Thymus (tissue), 11 donors: ENCODE data around the gene GLRA1. TPM values are rescaled to one million over a fixed set of nuclear protein-coding genes. Genes with fewer than 3 reads are reported as not detected.

Experiments
- DNase-seq, 9 donors: peaks; one replicate each; pipeline ENCODE4 v3.0.0-alpha.2; 2013; ENCODE audit warnings: low spot score in 9 of 9, low read depth in 6 of 9, missing footprints in 1 of 9
- H3K27ac ChIP-seq, 2 donors: one replicate each; pipeline ENCODE4 v1.5.1; 2013; ENCODE audit warnings: control low read depth in 1 of 2, low read depth in 1 of 2, low read length in 1 of 2, mild to moderate bottlenecking in 1 of 2, moderate library complexity in 1 of 2
- H3K27me3 ChIP-seq, 2 donors: one replicate each; pipeline ENCODE4 v1.5.1; 2013; ENCODE audit warnings: low read length in 1 of 2; ENCODE audit not compliant: control insufficient read depth in 2 of 2, insufficient read depth in 1 of 2
- H3K36me3 ChIP-seq, 2 donors: one replicate each; pipeline ENCODE4 v1.5.1; 2013; ENCODE audit warnings: low read length in 1 of 2, mild to moderate bottlenecking in 1 of 2, moderate library complexity in 1 of 2; ENCODE audit not compliant: control insufficient read depth in 2 of 2, insufficient read depth in 2 of 2
- H3K4me1 ChIP-seq, 2 donors: one replicate each; pipeline ENCODE4 v1.5.1; 2013; ENCODE audit warnings: low read length in 2 of 2; ENCODE audit not compliant: control insufficient read depth in 2 of 2, insufficient read depth in 2 of 2
- H3K4me3 ChIP-seq, 2 donors: one replicate each; pipeline ENCODE4 v1.5.1; 2013; ENCODE audit warnings: low read length in 2 of 2, control low read depth in 1 of 2, mild to moderate bottlenecking in 1 of 2
- H3K9me3 ChIP-seq, 2 donors: one replicate each; pipeline ENCODE4 v1.5.1; 2013; ENCODE audit warnings: low read length in 1 of 2, mild to moderate bottlenecking in 1 of 2; ENCODE audit not compliant: control insufficient read depth in 2 of 2, insufficient read depth in 1 of 2
- WGBS: extraction: QIAGEN DNeasy Blood & Tissue Kit; methylation state at CpG from one replicate; pipeline ENCODE4 v1.1.7; 2013; 5-methylcytosine and 5-hydroxymethylcytosine counted together
- polyA plus RNA-seq: library from polyadenylated mRNA; stranded (reverse); fragments of 200-250 nt; gene quantifications from one replicate; pipeline ENCODE4 v1.2.3, GENCODE V29; 2013
- total RNA-seq: library from RNA; stranded (reverse); fragments of 120-200 nt; gene quantifications from one replicate; pipeline ENCODE4 v1.2.4, GENCODE V29; 2013
- donor health status: healthy.

The GLRA1 gene
- total and polyA plus RNA-seq, 2 donors = not detected

GRCh38 chr5:151822141-151822540 lies 102.5 kb downstream of the GLRA1 start:
- no peaks in the 10 kb centered on the region for H3K36me3 ChIP-seq
- no peak overlapping the region for H3K4me3 ChIP-seq
- no peaks in the 10 kb centered on the region for H3K27me3 ChIP-seq
- H3K27ac ChIP-seq = no peak overlapping the region
- H3K9me3 ChIP-seq = no peaks in the 10 kb centered on the region
- no peak for DNase-seq
- H3K4me1 ChIP-seq = no peaks in the 10 kb centered on the region
- 97% methylated on average over 4 of the region's 4 CpGs for WGBS

- Histone ChIP-seq H3K4me3 (no peak overlapping the region), H3K4me1 (no peaks in the 10 kb centered on the region), H3K9me3 (no peaks in the 10 kb centered on the region), H3K27ac (no peak overlapping the region), H3K27me3 (no peaks in the 10 kb centered on the region), H3K36me3 (no peaks in the 10 kb centered on the region)
- DNase-seq = no peak
- WGBS = 98% methylated on average over 1 of the region's 1 CpG
These were observed 103.7 kb downstream of the GLRA1 start for GRCh38 chr5:151820903-151821302.

DNA sequence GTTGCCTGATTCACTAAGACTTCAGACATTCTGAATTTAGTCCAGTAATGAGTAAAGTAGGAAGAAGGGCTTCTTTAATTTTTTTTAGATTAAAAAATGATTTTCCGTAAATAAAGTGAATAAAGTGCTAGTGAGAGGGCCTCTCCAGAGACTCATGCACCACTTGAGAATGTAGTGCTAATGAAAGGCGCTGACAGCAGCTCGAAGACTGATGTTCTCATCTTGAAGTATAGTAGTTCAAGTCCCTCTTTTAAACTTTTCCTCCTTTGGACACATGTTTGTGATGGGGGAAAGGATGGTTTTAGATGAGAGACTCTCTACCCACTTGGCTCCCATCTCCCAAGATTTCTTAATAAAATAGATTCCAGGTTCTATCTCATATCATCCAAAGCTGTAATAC lies 104.4 kb downstream of the GLRA1 start:
- Histone ChIP-seq H3K27ac (no peak overlapping the region), H3K27me3 (no peaks in the 10 kb centered on the region), H3K4me3 (no peak overlapping the region), H3K36me3 (no peaks in the 10 kb centered on the region), H3K4me1 (no peaks in the 10 kb centered on the region), H3K9me3 (no peaks in the 10 kb centered on the region)
- 98% methylated on average over 3 of the region's 3 CpGs for WGBS
- DNase-seq = no peak

DNA sequence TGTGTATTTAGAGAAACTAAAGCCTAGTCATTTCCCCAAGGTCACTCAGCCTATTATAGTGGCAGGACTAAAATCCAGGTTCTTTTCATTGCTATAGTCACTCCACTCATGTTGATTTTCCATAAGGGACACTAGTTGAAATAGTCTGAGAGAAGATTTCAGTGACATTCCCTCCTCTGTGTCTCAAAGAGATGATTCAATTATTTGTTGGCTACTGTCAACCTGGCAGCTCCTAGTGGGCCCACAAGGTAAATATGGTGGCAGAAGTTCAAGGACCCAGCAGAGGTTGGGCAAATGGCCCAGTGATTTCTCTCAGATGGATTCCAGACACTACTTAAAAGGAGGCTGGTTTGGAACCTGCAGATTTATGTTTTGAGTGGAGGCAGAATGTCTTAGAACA lies 104.8 kb downstream of the GLRA1 start:
- Histone ChIP-seq H3K4me3 (no peak overlapping the region), H3K9me3 (no peaks in the 10 kb centered on the region), H3K27me3 (no peaks in the 10 kb centered on the region), H3K36me3 (no peaks in the 10 kb centered on the region), H3K4me1 (no peaks in the 10 kb centered on the region), H3K27ac (no peak overlapping the region)
- no peak for DNase-seq

GRCh38 chr5:151815051-151815450 lies 109.6 kb downstream of the GLRA1 start:
- H3K36me3 ChIP-seq = peaks cover 10 to 36% of the 10 kb centered on the region in 2 donors
- no peaks in the 10 kb centered on the region for H3K4me1 ChIP-seq
- H3K9me3 ChIP-seq = no peaks in the 10 kb centered on the region
- no peak overlapping the region for H3K27ac ChIP-seq
- H3K4me3 ChIP-seq = no peak overlapping the region
- no peaks in the 10 kb centered on the region for H3K27me3 ChIP-seq
- WGBS = 96% methylated on average over 1 of the region's 1 CpG
- no peak for DNase-seq

DNA sequence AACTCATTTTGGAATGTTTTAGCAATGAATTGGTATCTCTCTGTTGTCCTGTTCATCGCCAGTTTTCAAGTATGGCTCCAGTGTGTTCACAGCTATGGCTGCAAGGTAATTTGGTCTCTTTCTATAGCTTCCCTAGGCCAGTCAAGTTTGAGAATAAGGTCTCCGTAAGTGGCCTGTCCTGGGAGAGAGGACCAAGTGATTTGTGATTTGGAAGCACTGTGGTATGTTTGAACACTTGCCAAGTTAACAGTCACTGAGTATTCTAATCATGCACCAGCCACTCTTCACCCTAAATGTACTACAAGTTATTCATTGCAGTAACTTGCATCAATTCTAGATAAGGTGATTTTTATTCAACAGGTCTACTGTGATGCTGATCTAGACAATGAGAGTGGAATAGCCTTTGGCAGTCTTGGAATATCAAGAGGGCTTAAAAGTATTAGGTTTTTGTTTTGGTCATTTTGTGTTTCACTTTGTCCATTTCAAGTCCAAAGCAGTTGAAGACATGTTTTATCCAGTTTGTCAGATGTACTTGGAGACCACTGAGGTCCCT lies 111.8 kb downstream of the GLRA1 start:
- Histone ChIP-seq H3K27ac (no peak overlapping the region), H3K9me3 (no peaks in the 10 kb centered on the region), H3K36me3 (peaks cover 14 to 52% of the 10 kb centered on the region in 2 donors), H3K4me1 (no peaks in the 10 kb centered on the region), H3K4me3 (no peak overlapping the region), H3K27me3 (no peaks in the 10 kb centered on the region)
- no peak for DNase-seq
- WGBS = over 99% methylated on average over 2 of the region's 2 CpGs

GRCh38 chr5:151811593-151812321 lies 112.9 kb downstream of the GLRA1 start:
- H3K27me3 ChIP-seq = no peaks in the 10 kb centered on the region
- 97% methylated on average over 5 of the region's 5 CpGs for WGBS
- no peak for DNase-seq
- H3K4me1 ChIP-seq = no peaks in the 10 kb centered on the region
- H3K4me3 ChIP-seq = no peak overlapping the region
- peaks cover 14 to 59% of the 10 kb centered on the region in 2 donors for H3K36me3 ChIP-seq
- no peak overlapping the region for H3K27ac ChIP-seq
- H3K9me3 ChIP-seq = no peaks in the 10 kb centered on the region

DNA sequence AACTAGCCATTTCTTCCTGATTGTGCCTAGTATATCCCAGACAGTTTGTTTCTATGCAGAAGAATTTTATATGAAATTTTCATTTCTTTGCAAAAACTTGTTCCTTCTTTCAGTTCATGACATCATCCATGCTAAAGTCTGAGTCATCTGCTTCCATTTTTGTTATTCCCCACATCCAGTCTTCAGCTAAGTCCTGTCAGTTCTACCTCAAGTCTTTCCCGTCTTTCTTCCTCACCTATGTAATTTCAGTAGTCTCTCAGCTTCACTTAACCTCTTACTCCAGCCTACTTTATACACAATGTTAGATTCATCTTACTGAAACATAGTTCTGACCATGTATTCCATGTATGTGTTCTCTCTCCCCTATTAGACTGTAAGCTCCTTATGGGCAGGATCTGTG lies 113.8 kb downstream of the GLRA1 start:
- H3K36me3 ChIP-seq = peaks cover 14 to 66% of the 10 kb centered on the region in 2 donors
- no peaks in the 10 kb centered on the region for H3K4me1 ChIP-seq
- H3K27me3 ChIP-seq = no peaks in the 10 kb centered on the region
- H3K27ac ChIP-seq = no peak overlapping the region
- H3K4me3 ChIP-seq = no peak overlapping the region
- no peaks in the 10 kb centered on the region for H3K9me3 ChIP-seq
- no peak for DNase-seq
- 99% methylated on average over 1 of the region's 1 CpG for WGBS

GRCh38 chr5:151810449-151810848 lies 114.2 kb downstream of the GLRA1 start:
- Histone ChIP-seq H3K27ac (no peak overlapping the region), H3K36me3 (peaks cover 14 to 70% of the 10 kb centered on the region in 2 donors), H3K27me3 (no peaks in the 10 kb centered on the region), H3K9me3 (no peaks in the 10 kb centered on the region), H3K4me1 (no peaks in the 10 kb centered on the region), H3K4me3 (no peak overlapping the region)
- 46% methylated on average over 1 of the region's 1 CpG for WGBS
- no peak for DNase-seq
